ENCODE results near the gene CHMP1A. TPM values are rescaled to one million over a fixed set of nuclear protein-coding genes. Genes with fewer than 3 reads are reported as not detected.

Gene CHMP1A
- polyA plus RNA-seq, 2 of the 4 experiments (the other 2 are of a cell fraction), result 36.4 to 91.7 TPM

DNA sequence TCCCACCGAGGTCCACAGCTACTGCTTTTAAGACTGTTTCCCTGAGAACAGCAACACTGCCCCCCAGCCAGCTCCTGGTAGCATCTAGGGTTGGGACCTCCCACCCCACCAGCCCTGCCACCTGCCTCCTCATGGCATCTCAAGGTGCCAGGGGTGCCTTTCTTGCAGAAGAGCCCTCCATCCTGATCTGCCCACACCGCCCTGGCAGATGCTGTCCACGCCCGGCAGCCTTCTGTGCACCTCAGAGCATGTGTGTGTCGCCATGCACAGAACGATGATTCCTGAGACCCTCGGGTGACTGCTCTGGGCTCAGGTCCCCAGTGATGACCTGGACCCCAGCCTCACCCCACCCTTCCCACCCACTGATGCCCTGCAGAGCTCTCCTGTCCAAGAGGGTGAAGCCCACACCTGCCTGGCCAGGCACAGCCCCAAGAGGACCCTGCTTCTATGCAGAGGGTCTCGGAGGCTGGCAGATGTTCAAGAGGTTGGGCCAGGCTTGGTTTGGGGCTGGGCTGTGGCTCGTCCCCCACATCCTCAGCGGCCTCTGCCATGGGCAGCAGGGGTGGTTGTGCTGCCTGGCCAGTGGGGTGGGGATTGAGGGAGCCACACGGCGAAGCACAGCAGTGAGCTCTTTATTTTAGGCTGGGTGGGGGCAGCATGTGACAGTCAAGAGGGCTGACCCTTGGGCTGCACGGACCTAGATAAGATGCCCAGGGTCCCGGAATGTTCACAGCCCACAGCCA is 49.2 kb upstream of the CHMP1A start:
- FAIRE-seq (no peak), ATAC-seq (no peak), DNase-seq (ENCODE audit: low read depth in 1 of 2, low spot score in 1 of 2) (no peak)
- no peak overlapping the region for H3K4me3 ChIP-seq
- H3K4me1 ChIP-seq, result peaks cover 3% of the 10 kb centered on the region; the same call in 1 of the 3 replicates
- WGBS (ENCODE audit: missing lambda C conversion rate), result 79% methylated on average over 6 of the region's 14 CpGs
- CTCF ChIA-PET, result interaction anchor here (0.7 to 9.5 kb wide), 36 partner anchors 10 to 309 kb away, joined by 3 to 77 read pairs (median 5); partner anchors contain the start of genes CDK10, MC1R, TCF25 and VPS9D1
- H3K27ac ChIP-seq, result peak overlapping the region; percentile 8 to 75; a peak in 4 of 6 replicates
- no peaks in the 10 kb centered on the region for H3K9me3 ChIP-seq
- H3K4me2 ChIP-seq, result peak overlapping the region; percentile 57
- POLR2A ChIA-PET, result interaction anchor here (0.9 to 2.1 kb wide), 5 partner anchors 12 to 204 kb away, joined by 3 to 14 read pairs (median 3); partner anchors contain the start of genes CDK10, TCF25 and VPS9D1
- TF ChIP-seq POLR2A (IDR thresholded peaks at IDR 0.05; ENCODE audit: low read length), result no peak
- no peak for TF ChIP-seq RFX5 (IDR thresholded peaks at IDR 0.05)
- no peak for TF ChIP-seq NR3C1 (IDR thresholded peaks at IDR 0.05)

DNA sequence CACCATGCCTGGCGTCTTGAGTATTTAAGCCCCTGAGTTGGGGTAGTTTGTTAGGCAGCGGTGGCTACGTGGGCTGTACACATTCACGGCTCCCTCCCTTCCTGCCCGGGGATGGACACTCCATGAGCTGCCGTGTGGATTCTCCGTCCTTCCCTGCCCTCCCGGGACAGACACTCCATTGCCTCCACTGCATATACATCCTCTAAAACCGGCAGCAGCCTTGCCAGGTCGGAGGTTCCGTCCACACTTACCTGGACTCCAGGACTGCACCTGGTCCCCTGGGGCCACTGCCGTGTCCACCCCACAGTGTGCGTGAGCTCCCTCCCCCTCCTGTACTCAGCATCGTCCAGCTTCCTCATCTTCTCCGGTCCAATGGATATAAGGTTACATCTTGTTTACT is 47.5 kb upstream of the CHMP1A start:
- POLR2A ChIA-PET, result no interaction called here

GRCh38 chr16:89704281-89704680 is 46.8 kb upstream of the CHMP1A start:
- Histone ChIP-seq H3K4me2 (no peak overlapping the region), H3K27ac (no peak overlapping the region), H3K4me1 (peaks cover 12% of the 10 kb centered on the region), H3K9me3 (no peaks in the 10 kb centered on the region), H3K4me3 (no peak overlapping the region)
- ATAC-seq (no peak), FAIRE-seq (no peak), DNase-seq (ENCODE audit: low read depth in 1 of 2, low spot score in 1 of 2) (no peak)
- ChIA-PET POLR2A (interaction anchor here (0.9 kb wide), 1 partner anchor 18 kb away, joined by 5 read pairs; the partner anchor contains the start of gene CDK10), CTCF (interaction anchor here (2.2 to 9.5 kb wide), 4 partner anchors 13 to 156 kb away, joined by 14 to 77 read pairs (median 42); partner anchors contain the start of gene VPS9D1)
- 83% methylated on average over 13 of the region's 13 CpGs for WGBS (ENCODE audit: missing lambda C conversion rate)
- no peak for TF ChIP-seq NFE2L2 (conservative IDR thresholded peaks at IDR 0.05; ENCODE audit: low read length)
- no peak for TF ChIP-seq FOSB (CRISPR knock-in tag; IDR thresholded peaks at IDR 0.05)
- no peak for TF ChIP-seq POLR2AphosphoS2 (conservative IDR thresholded peaks at IDR 0.05; ENCODE audit: low read length)
- TF ChIP-seq ZC3H11A (IDR thresholded peaks at IDR 0.05), result no peak
- no peak for TF ChIP-seq CHD2 (IDR thresholded peaks at IDR 0.05; ENCODE audit: low read length, partially characterized antibody)
- TF ChIP-seq, protein P1, sequence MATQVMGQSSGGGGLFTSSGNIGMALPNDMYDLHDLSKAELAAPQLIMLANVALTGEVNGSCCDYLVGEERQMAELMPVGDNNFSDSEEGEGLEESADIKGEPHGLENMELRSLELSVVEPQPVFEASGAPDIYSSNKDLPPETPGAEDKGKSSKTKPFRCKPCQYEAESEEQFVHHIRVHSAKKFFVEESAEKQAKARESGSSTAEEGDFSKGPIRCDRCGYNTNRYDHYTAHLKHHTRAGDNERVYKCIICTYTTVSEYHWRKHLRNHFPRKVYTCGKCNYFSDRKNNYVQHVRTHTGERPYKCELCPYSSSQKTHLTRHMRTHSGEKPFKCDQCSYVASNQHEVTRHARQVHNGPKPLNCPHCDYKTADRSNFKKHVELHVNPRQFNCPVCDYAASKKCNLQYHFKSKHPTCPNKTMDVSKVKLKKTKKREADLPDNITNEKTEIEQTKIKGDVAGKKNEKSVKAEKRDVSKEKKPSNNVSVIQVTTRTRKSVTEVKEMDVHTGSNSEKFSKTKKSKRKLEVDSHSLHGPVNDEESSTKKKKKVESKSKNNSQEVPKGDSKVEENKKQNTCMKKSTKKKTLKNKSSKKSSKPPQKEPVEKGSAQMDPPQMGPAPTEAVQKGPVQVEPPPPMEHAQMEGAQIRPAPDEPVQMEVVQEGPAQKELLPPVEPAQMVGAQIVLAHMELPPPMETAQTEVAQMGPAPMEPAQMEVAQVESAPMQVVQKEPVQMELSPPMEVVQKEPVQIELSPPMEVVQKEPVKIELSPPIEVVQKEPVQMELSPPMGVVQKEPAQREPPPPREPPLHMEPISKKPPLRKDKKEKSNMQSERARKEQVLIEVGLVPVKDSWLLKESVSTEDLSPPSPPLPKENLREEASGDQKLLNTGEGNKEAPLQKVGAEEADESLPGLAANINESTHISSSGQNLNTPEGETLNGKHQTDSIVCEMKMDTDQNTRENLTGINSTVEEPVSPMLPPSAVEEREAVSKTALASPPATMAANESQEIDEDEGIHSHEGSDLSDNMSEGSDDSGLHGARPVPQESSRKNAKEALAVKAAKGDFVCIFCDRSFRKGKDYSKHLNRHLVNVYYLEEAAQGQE (IDR thresholded peaks at IDR 0.05), result no peak
- TF ChIP-seq KDM5A (IDR thresholded peaks at IDR 0.05), result no peak
- TF ChIP-seq, protein P2, sequence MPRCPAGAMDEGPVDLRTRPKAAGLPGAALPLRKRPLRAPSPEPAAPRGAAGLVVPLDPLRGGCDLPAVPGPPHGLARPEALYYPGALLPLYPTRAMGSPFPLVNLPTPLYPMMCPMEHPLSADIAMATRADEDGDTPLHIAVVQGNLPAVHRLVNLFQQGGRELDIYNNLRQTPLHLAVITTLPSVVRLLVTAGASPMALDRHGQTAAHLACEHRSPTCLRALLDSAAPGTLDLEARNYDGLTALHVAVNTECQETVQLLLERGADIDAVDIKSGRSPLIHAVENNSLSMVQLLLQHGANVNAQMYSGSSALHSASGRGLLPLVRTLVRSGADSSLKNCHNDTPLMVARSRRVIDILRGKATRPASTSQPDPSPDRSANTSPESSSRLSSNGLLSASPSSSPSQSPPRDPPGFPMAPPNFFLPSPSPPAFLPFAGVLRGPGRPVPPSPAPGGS (IDR thresholded peaks at IDR 0.05), result no peak
- TF ChIP-seq PHF8 (IDR thresholded peaks at IDR 0.05; ENCODE audit: borderline replicate concordance, low read depth), result no peak
- no peak for TF ChIP-seq ZFP36 (IDR thresholded peaks at IDR 0.05; ENCODE audit: borderline replicate concordance, partially characterized antibody)
- TF ChIP-seq JUNB (IDR thresholded peaks at IDR 0.05), result no peak
- TF ChIP-seq ESRRA (IDR thresholded peaks at IDR 0.05; ENCODE audit: borderline replicate concordance, low read length), result no peak
- no peak for TF ChIP-seq EHF (CRISPR knock-in tag; IDR thresholded peaks at IDR 0.05)

More for the DNA sequence above, 47.5 kb upstream of the CHMP1A start:
- CTCF ChIA-PET, result interaction anchor here (0.6 to 9.5 kb wide), 14 partner anchors 8 to 205 kb away, joined by 4 to 77 read pairs (median 6); partner anchors contain the start of gene VPS9D1
- Histone ChIP-seq H3K27ac (no peak overlapping the region), H3K4me3 (no peak overlapping the region), H3K4me2 (no peak overlapping the region), H3K9me3 (no peaks in the 10 kb centered on the region), H3K4me1 (peaks cover 8% of the 10 kb centered on the region; the same call in 2 of the 3 replicates)
- DNase-seq (ENCODE audit: low read depth in 1 of 2, low spot score in 1 of 2) (no peak), ATAC-seq (no peak), FAIRE-seq (no peak)
- TF ChIP-seq FOSL2 (IDR thresholded peaks at IDR 0.05), result no peak
- no peak for TF ChIP-seq FOSL2 (CRISPR knock-in tag; IDR thresholded peaks at IDR 0.05)
- TF ChIP-seq CBX2 (IDR thresholded peaks at IDR 0.05; ENCODE audit: borderline replicate concordance, low read depth), result no peak
- TF ChIP-seq RFX5 (IDR thresholded peaks at IDR 0.05), result no peak
- TF ChIP-seq, protein P3, sequence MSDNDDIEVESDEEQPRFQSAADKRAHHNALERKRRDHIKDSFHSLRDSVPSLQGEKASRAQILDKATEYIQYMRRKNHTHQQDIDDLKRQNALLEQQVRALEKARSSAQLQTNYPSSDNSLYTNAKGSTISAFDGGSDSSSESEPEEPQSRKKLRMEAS (IDR thresholded peaks at IDR 0.05), result no peak
- no peak for TF ChIP-seq HOXB5 (CRISPR knock-in tag; IDR thresholded peaks at IDR 0.05)
- TF ChIP-seq ESRRA (IDR thresholded peaks at IDR 0.05; ENCODE audit: borderline replicate concordance, low read length), result no peak
- no peak for TF ChIP-seq HES2 (IDR thresholded peaks at IDR 0.05)
- no peak for TF ChIP-seq HMGXB4 (CRISPR knock-in tag; IDR thresholded peaks at IDR 0.05; ENCODE audit: borderline replicate concordance)
- no peak for TF ChIP-seq EHF (CRISPR knock-in tag; IDR thresholded peaks at IDR 0.05)
- TF ChIP-seq ZNF302 (CRISPR knock-in tag; IDR thresholded peaks at IDR 0.05), result no peak
- TF ChIP-seq RARB (CRISPR knock-in tag; IDR thresholded peaks at IDR 0.05), result no peak
- TF ChIP-seq TP53 (CRISPR knock-in tag; IDR thresholded peaks at IDR 0.05), result no peak
- no peak for TF ChIP-seq HOXB13 (CRISPR knock-in tag; IDR thresholded peaks at IDR 0.05; ENCODE audit: low read depth)
- no peak for TF ChIP-seq PHF8 (IDR thresholded peaks at IDR 0.05; ENCODE audit: borderline replicate concordance, low read depth)
- TF ChIP-seq RCOR1 (IDR thresholded peaks at IDR 0.05; ENCODE audit: low read depth, low read length), result no peak
- 70% methylated on average over 15 of the region's 15 CpGs for WGBS (ENCODE audit: missing lambda C conversion rate)

Measured in A549 (cell line).